Adrenal gland (tissue), 12 donors: ENCODE results near the gene TPD52L1. TPM values are rescaled to one million over a fixed set of nuclear protein-coding genes. Genes with fewer than 3 reads are reported as not detected.

ENCODE experiments used
- DNase-seq, 7 donors: peaks; one replicate each; pipeline ENCODE4 v3.0.0-alpha.2; 2019 to 2020
- H3K27ac ChIP-seq, 5 donors: fragments of 200-600 bp; sonication (generic) in 4 of 5; 1 replicate in 3 of 5; 2 replicates in 2 of 5; pipeline versions ENCODE4 v1.5.1 to v1.8.0; 2016 to 2020; ENCODE audit warnings: mild to moderate bottlenecking in 1 of 5
- H3K27me3 ChIP-seq: fragments of 200-600 bp; 2 replicates; pipeline ENCODE4 v1.8.0; 2021
- H3K36me3 ChIP-seq, 2 donors: fragments of 200-600 bp; replicated peaks in 1 of 2; 1 replicate in 1 of 2; 2 replicates in 1 of 2; pipeline versions ENCODE4 v1.5.1 to v1.8.0; 2018 to 2022
- H3K4me1 ChIP-seq, 2 donors: fragments of 200-600 bp; replicated peaks in 1 of 2; 1 replicate in 1 of 2; 2 replicates in 1 of 2; pipeline versions ENCODE4 v1.5.1 to v1.8.0; 2018 to 2021
- H3K4me3 ChIP-seq, 4 donors: fragments of 200-600 bp; sonication (generic) in 3 of 4; one replicate each; pipeline ENCODE4 v1.5.1; 2016 to 2018
- H3K9me3 ChIP-seq, 3 donors: fragments of 200-600 bp; sonication (generic) in 1 of 3; replicated peaks in 1 of 3; 1 replicate in 2 of 3; 2 replicates in 1 of 3; pipeline versions ENCODE4 v1.5.1 to v1.8.0; 2016 to 2021
- POLR2A ChIP-seq, 2 donors: fragments of 450-650 bp; IDR thresholded peaks; one replicate each; pipeline ENCODE4 v1.6.1; 2017; ENCODE audit warnings: antibody characterized with exemption in 2 of 2, mild to moderate bottlenecking in 2 of 2, moderate library complexity in 1 of 2
- WGBS, 4 donors: extraction: QIAGEN DNeasy Blood & Tissue Kit in 2 of 4; methylation state at CpG; one replicate each; pipeline versions ENCODE4 v1.1.5 to v1.1.7; 2013 to 2017; 5-methylcytosine and 5-hydroxymethylcytosine counted together
- intact Hi-C, 2 donors: fragments of 100-400 bp; cut with DNase I; formaldehyde crosslinking; loops; one replicate each; pipeline versions ENCODE4 v1.14.1 to v1.15.0; 2022 to 2023
- polyA plus RNA-seq, 3 donors: library from polyadenylated mRNA; stranded (reverse); fragments of 200-250 nt in 2 of 3; fragments of 350-450 nt in 1 of 3; fragmentation: Illumina TruSeq in 1 of 3; extraction: RNeasy Lipid Tissue Mini Kit (QIAGEN cat#74804) in 1 of 3; gene quantifications; one replicate each; pipeline ENCODE4 v1.2.3, GENCODE V29; 2013 to 2014
- total RNA-seq, 9 donors: library from RNA; depleted of rRNA in 4 of 9; stranded (reverse); fragments of >200 nt in 4 of 9; fragments of 120-200 nt in 1 of 9; fragmentation: NEBNext Ultra II Directional in 1 of 9; extraction: Animal tissue kit (Norgen Biotek cat#: 25700) in 1 of 9; gene quantifications; one replicate each; pipeline versions ENCODE4 v1.1.0 to v1.2.4, GENCODE V29; 2013 to 2023
- TF ChIP-seq, protein P1 (sequence below), 6 experiments: fragments of 450-650 bp in 4 of 6; fragments of 200-600 bp in 2 of 6; sonication (generic) in 1 of 6; IDR thresholded peaks; 1 replicate in 5 of 6; 2 replicates in 1 of 6; pipeline versions ENCODE4 v1.5.1 to v1.8.0; 2016 to 2021; ENCODE audit warnings: antibody characterized with exemption in 6 of 6, mild to moderate bottlenecking in 2 of 6, moderate library complexity in 1 of 6
- donor health status: healthy with polysubstance abuse.
- donor health status: Bipolar disorder and iron deficiency.
- donor health status: DM: yes; HTN: yes; CAD: no.
- donor health status: DM: no; HTN: no; CAD: no.
- donor health status: DM: no; HTN: no; CAD: no.
- donor health status: DM: yes; HTN: yes; CAD: no.

TPD52L1 gene
- total and polyA plus RNA-seq, 12 donors = 37.0 to 2,041 (median 435) TPM

GRCh38 chr6:125270380-125270779 is 116.8 kb downstream of the TPD52L1 start:
- H3K4me1 ChIP-seq = peaks cover 0 to 3% of the 10 kb centered on the region in 2 donors
- H3K27me3 ChIP-seq = no peaks in the 10 kb centered on the region
- TF ChIP-seq POLR2A (IDR thresholded peaks at IDR 0.05) = no peak
- TF ChIP-seq, protein P1, sequence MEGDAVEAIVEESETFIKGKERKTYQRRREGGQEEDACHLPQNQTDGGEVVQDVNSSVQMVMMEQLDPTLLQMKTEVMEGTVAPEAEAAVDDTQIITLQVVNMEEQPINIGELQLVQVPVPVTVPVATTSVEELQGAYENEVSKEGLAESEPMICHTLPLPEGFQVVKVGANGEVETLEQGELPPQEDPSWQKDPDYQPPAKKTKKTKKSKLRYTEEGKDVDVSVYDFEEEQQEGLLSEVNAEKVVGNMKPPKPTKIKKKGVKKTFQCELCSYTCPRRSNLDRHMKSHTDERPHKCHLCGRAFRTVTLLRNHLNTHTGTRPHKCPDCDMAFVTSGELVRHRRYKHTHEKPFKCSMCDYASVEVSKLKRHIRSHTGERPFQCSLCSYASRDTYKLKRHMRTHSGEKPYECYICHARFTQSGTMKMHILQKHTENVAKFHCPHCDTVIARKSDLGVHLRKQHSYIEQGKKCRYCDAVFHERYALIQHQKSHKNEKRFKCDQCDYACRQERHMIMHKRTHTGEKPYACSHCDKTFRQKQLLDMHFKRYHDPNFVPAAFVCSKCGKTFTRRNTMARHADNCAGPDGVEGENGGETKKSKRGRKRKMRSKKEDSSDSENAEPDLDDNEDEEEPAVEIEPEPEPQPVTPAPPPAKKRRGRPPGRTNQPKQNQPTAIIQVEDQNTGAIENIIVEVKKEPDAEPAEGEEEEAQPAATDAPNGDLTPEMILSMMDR (IDR thresholded peaks at IDR 0.05) = no peak
- WGBS, 4 donors = 92 to 100% (median 96%) methylated on average over 4 of the region's 4 CpGs
- H3K36me3 ChIP-seq = peaks cover 0 to 14% of the 10 kb centered on the region in 2 donors
- H3K4me3 ChIP-seq = no peak overlapping the region
- H3K27ac ChIP-seq = no peak overlapping the region
- DNase-seq = no peak
- intact Hi-C loops = no loop called here
- H3K9me3 ChIP-seq = no peaks in the 10 kb centered on the region

DNA sequence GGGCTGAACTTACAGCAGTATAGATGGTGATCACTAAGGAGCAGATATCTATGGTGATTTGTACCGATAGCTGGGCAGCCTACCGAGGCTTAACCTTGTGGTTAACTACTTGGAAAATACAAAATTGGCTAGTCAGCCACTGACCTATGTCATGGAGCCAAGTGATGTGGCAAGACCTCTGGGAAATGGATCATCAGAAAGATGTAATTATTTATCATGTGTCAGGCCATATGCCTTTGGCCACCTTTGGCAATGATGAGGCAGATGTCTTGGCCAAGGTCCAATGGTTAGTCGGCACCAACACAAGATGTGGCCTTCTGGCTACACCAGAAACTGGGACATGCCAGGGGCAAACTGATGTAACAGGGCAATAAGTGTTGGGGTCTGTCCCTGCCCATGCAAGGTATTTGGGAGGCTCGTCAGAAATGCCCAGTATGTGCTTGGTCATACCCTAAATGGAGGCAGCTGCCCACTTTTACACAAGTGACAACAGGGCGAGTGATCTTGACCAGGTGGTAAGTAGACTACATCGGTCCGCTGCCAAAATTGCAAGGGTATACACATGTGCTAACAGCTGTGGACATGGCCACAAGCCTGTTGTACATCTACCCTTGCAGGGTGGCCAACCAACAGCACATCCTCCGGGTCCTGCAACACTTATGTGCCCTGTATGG is 118.0 kb downstream of the TPD52L1 start:
- Histone ChIP-seq H3K4me3 (no peak overlapping the region), H3K27me3 (no peaks in the 10 kb centered on the region), H3K4me1 (peaks cover 0 to 3% of the 10 kb centered on the region in 2 donors), H3K9me3 (no peaks in the 10 kb centered on the region), H3K27ac (peak overlapping the region in 1 of 5 donors; percentile 42), H3K36me3 (peaks cover 0 to 14% of the 10 kb centered on the region in 2 donors)
- no peak for TF ChIP-seq POLR2A (IDR thresholded peaks at IDR 0.05)
- TF ChIP-seq, protein P1 (IDR thresholded peaks at IDR 0.05) = no peak
- DNase-seq = peak in 3 of 7 donors; percentile 26 to 46 (median 45)
- intact Hi-C loops = no loop called here
- 82 to 86% (median 84%) methylated on average over 7 to 8 of the region's 8 CpGs for WGBS, 4 donors

DNA sequence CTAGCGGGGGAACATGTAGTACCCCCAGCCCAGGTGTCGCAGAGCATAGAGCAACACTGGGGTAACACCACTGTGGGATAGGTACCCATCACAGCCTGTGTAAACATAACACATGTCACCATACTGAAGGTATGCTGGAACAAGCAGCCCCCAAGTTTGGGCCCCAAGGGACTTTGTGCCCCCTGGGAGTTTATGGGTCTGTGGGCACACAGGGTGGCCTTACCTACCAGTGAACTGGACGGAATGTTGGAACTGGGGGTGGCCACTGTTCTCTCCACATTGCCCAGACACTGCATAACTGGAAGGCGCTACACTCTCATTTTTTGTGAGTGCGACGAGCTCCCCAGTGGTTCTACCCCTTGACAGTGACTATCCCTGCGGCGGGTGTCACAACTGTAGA is 119.7 kb downstream of the TPD52L1 start:
- H3K36me3 ChIP-seq = peaks cover 0 to 22% of the 10 kb centered on the region in 2 donors
- DNase-seq = no peak

DNA sequence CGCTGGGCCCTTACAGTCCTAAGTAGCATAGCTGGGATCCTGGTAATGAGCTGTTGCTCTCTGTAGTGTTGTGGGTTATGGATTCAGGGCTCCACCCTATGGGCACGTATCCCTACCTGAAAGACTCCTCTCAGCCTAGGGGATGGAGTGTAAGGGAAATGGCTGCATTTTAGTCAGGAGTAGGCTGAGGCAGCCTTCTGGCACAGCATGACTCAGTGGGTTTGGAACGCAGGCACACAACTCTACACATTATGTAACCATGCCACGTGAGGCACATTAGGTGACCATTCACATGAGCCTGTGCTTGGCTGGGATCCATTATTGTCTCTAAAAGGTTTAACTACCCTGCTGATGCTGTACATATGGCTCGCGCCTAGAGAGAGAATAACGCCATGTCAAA is 120.4 kb downstream of the TPD52L1 start:
- H3K36me3 ChIP-seq = peaks cover 0 to 22% of the 10 kb centered on the region in 2 donors

More for the DNA sequence above, 119.7 kb downstream of the TPD52L1 start:
- TF ChIP-seq, protein P1 (IDR thresholded peaks at IDR 0.05) = no peak
- TF ChIP-seq POLR2A (IDR thresholded peaks at IDR 0.05) = no peak
- 97 to 100% (median 98%) methylated on average over 6 to 8 of the region's 8 CpGs for WGBS, 4 donors
- Histone ChIP-seq H3K27ac (peak overlapping the region in 2 of 5 donors; percentile 64 to 89), H3K4me3 (no peak overlapping the region), H3K4me1 (peaks cover 0 to 4% of the 10 kb centered on the region in 2 donors), H3K9me3 (no peaks in the 10 kb centered on the region), H3K27me3 (no peaks in the 10 kb centered on the region)
- intact Hi-C loops = no loop called here

More for the DNA sequence above, 120.4 kb downstream of the TPD52L1 start:
- no peak for TF ChIP-seq POLR2A (IDR thresholded peaks at IDR 0.05)
- TF ChIP-seq, protein P1 (IDR thresholded peaks at IDR 0.05) = no peak
- Histone ChIP-seq H3K4me3 (no peak overlapping the region), H3K9me3 (no peaks in the 10 kb centered on the region), H3K27me3 (no peaks in the 10 kb centered on the region), H3K4me1 (peaks cover 0 to 6% of the 10 kb centered on the region in 2 donors), H3K27ac (peak overlapping the region in 3 of 5 donors; percentile 29 to 89 (median 64))
- DNase-seq = peak; percentile 59 to 90 (median 83)
- 81 to 85% (median 83%) methylated on average over 5 to 7 of the region's 7 CpGs for WGBS, 4 donors
- intact Hi-C loops = no loop called here
